Chondrocyte (in vitro differentiated cells): ENCODE measurements around the gene ZNF226. TPM values are rescaled to one million over a fixed set of nuclear protein-coding genes. Genes with fewer than 3 reads are reported as not detected.
"Not testable (repeated sequence)": the region's sequence is repeated elsewhere in the genome, so short reads cannot be mapped to it uniquely, and the experiment has no call there.

ENCODE experiments used
- DNase-seq: peaks from one replicate; pipeline ENCODE4 v3.0.0; 2021; ENCODE audit warnings: mixed read lengths, low spot score
- H3K27ac Mint-ChIP-seq: one replicate; pipeline ENCODE4 v1.8.0; 2021; ENCODE audit warnings: mild to moderate bottlenecking, moderate library complexity, mixed read lengths; ENCODE audit not compliant: unreplicated experiment
- H3K27me3 Mint-ChIP-seq: 2 replicates; pipeline ENCODE4 v1.8.0; 2021; ENCODE audit warnings: low read depth, mixed read lengths
- H3K36me3 Mint-ChIP-seq: 2 replicates; pipeline ENCODE4 v1.8.0; 2021; ENCODE audit warnings: low read depth, mixed read lengths
- H3K4me1 Mint-ChIP-seq: 2 replicates; pipeline ENCODE4 v1.8.0; 2021; ENCODE audit warnings: low read depth, mild to moderate bottlenecking, mixed read lengths
- H3K4me3 Mint-ChIP-seq: one replicate; pipeline ENCODE4 v1.8.0; 2021; ENCODE audit warnings: mild to moderate bottlenecking, moderate library complexity, mixed read lengths; ENCODE audit not compliant: unreplicated experiment
- H3K9me3 Mint-ChIP-seq: 2 replicates; pipeline ENCODE4 v1.8.0; 2021; ENCODE audit warnings: low read depth, mixed read lengths
- CTCF ChIP-seq: fragments of 200-600 bp; sonication (generic); IDR thresholded peaks from 2 replicates; pipeline ENCODE4 v1.5.0; 2021; ENCODE audit warnings: antibody characterized with exemption, mild to moderate bottlenecking, moderate library complexity
- total RNA-seq: library from RNA; stranded (reverse); gene quantifications from 3 replicates; pipeline ENCODE4 v1.2.1, GENCODE V29; 2021

ZNF226 gene
- total RNA-seq, 1 donor from 2014 or later: 25.0 TPM

DNA sequence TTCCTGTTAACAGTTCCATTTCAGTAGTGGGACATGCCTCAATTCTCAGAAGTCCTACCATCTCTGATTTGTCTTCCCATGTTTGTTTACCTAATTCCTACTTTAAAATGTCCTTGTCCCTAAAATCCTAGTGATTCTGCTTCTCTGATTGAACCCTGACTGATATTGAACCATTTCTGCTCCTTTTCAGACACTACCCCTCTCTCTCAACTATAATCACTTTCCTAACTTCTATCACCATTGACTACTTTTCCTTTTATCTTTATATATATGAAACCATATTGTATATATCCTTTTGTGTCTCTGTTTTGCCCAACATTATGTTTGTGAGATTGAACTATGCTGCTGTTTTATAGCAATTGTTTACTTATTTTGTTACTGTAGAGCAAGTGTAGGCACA lies 31.9 kb downstream of the ZNF226 start:
- Mint-ChIP-seq H3K4me3 (no peak overlapping the region), H3K36me3 (peaks cover 7% of the 10 kb centered on the region), H3K27me3 (no peaks in the 10 kb centered on the region), H3K9me3 (peaks cover 15% of the 10 kb centered on the region), H3K4me1 (no peaks in the 10 kb centered on the region), H3K27ac (no peak overlapping the region)
- no peak for TF ChIP-seq CTCF
- no peak for DNase-seq

GRCh38 chr19:44202470-44202869 lies 37.6 kb downstream of the ZNF226 start:
- H3K27ac Mint-ChIP-seq: no peak overlapping the region
- peaks cover 4% of the 10 kb centered on the region for H3K4me1 Mint-ChIP-seq
- H3K9me3 Mint-ChIP-seq: peaks cover 4% of the 10 kb centered on the region
- peaks cover 4% of the 10 kb centered on the region for H3K36me3 Mint-ChIP-seq
- TF ChIP-seq CTCF: no peak
- no peak overlapping the region for H3K4me3 Mint-ChIP-seq
- DNase-seq: no peak
- H3K27me3 Mint-ChIP-seq: no peaks in the 10 kb centered on the region

GRCh38 chr19:44202974-44203373 lies 38.1 kb downstream of the ZNF226 start:
- no peak for TF ChIP-seq CTCF
- peaks cover 8% of the 10 kb centered on the region for H3K4me1 Mint-ChIP-seq
- H3K27ac Mint-ChIP-seq: no peak overlapping the region
- no peak for DNase-seq
- H3K36me3 Mint-ChIP-seq: peaks cover 4% of the 10 kb centered on the region
- peaks cover 4% of the 10 kb centered on the region for H3K9me3 Mint-ChIP-seq
- H3K27me3 Mint-ChIP-seq: no peaks in the 10 kb centered on the region
- no peak overlapping the region for H3K4me3 Mint-ChIP-seq

- H3K9me3 Mint-ChIP-seq, DNase-seq, H3K27ac Mint-ChIP-seq, H3K27me3 Mint-ChIP-seq, H3K4me3 Mint-ChIP-seq, H3K36me3 Mint-ChIP-seq: not testable (repeated sequence)
- H3K4me1 Mint-ChIP-seq: peaks cover 11% of the 10 kb centered on the region
Measured at GRCh38 chr19:44203877-44204276, 39.0 kb downstream of the ZNF226 start.

DNA sequence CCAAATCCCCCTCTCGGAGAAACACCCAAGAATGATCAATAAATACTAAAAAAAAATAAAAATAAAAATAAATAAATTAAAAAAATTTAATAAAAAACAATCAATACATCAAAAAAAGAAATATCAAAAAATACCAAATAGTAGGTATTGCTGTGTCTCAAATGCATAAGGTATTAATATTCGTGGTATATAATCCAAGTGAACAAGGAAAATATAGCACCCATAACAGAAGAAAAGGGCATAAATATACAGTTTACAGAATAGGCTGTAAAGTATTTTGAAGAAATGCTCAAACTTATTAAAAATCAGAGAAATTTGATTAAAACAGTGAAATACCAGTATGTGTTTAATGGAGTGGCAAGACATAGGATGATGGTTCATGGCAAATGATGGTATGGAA lies 39.9 kb downstream of the ZNF226 start:
- H3K27ac Mint-ChIP-seq: no peak overlapping the region
- H3K4me3 Mint-ChIP-seq: no peak overlapping the region
- TF ChIP-seq CTCF: no peak
- peaks cover 6% of the 10 kb centered on the region for H3K9me3 Mint-ChIP-seq
- peaks cover 4% of the 10 kb centered on the region for H3K36me3 Mint-ChIP-seq
- H3K4me1 Mint-ChIP-seq: peaks cover 11% of the 10 kb centered on the region
- no peaks in the 10 kb centered on the region for H3K27me3 Mint-ChIP-seq
- DNase-seq: no peak

GRCh38 chr19:44207126-44207803 lies 42.4 kb downstream of the ZNF226 start:
- Mint-ChIP-seq H3K36me3 (peaks cover 4% of the 10 kb centered on the region), H3K27me3 (no peaks in the 10 kb centered on the region), H3K9me3 (peaks cover 6% of the 10 kb centered on the region), H3K4me1 (peaks cover 14% of the 10 kb centered on the region), H3K4me3 (peak overlapping the region; percentile 95), H3K27ac (peak overlapping the region; percentile 97)
- no peak for DNase-seq
- no peak for TF ChIP-seq CTCF
